ENCODE measurements around the gene TP73.

Gene TP73

GRCh38 chr1:3703786-3704371 lies 51.6 kb downstream of the TP73 start:
- no peak for TF ChIP-seq CTCF (IDR thresholded peaks at IDR 0.05)
- DNase-seq: no peak
- Histone ChIP-seq H3K36me3 (no peaks in the 10 kb centered on the region), H3K4me1 (peaks cover 0 to 20% (median 0%) of the 10 kb centered on the region in 4 donors), H3K27ac (no peak overlapping the region), H3K9me3 (no peaks in the 10 kb centered on the region), H3K4me3 (no peak overlapping the region), H3K27me3 (peaks cover 0 to 77% of the 10 kb centered on the region in 2 donors)
- intact Hi-C loops (cut with DNase I; ENCODE audit: low total_unique reads): no loop called here

GRCh38 chr1:3705341-3705950 lies 53.1 kb downstream of the TP73 start:
- no peak for DNase-seq
- H3K4me3 ChIP-seq: no peak overlapping the region
- peaks cover 0 to 25% (median 0%) of the 10 kb centered on the region in 4 donors for H3K4me1 ChIP-seq
- no peaks in the 10 kb centered on the region for H3K36me3 ChIP-seq
- no peak for TF ChIP-seq CTCF (IDR thresholded peaks at IDR 0.05)
- H3K9me3 ChIP-seq: no peaks in the 10 kb centered on the region
- intact Hi-C loops (cut with DNase I; ENCODE audit: low total_unique reads): no loop called here
- peaks cover 0 to 81% of the 10 kb centered on the region in 2 donors for H3K27me3 ChIP-seq
- H3K27ac ChIP-seq: no peak overlapping the region

GRCh38 chr1:3706651-3707297 lies 54.5 kb downstream of the TP73 start:
- intact Hi-C loops (cut with DNase I; ENCODE audit: low total_unique reads): no loop called here
- Histone ChIP-seq H3K9me3 (no peaks in the 10 kb centered on the region), H3K4me1 (peaks cover 0 to 25% (median 0%) of the 10 kb centered on the region in 4 donors), H3K36me3 (no peaks in the 10 kb centered on the region), H3K27me3 (peaks cover 0 to 82% of the 10 kb centered on the region in 2 donors), H3K4me3 (no peak overlapping the region), H3K27ac (no peak overlapping the region)
- DNase-seq: no peak
- TF ChIP-seq CTCF (IDR thresholded peaks at IDR 0.05): no peak

GRCh38 chr1:3707298-3707938 lies 55.1 kb downstream of the TP73 start:
- Histone ChIP-seq H3K9me3 (no peaks in the 10 kb centered on the region), H3K4me3 (no peak overlapping the region), H3K36me3 (no peaks in the 10 kb centered on the region), H3K27me3 (peaks cover 0 to 83% of the 10 kb centered on the region in 2 donors), H3K27ac (no peak overlapping the region), H3K4me1 (peaks cover 0 to 23% (median 0%) of the 10 kb centered on the region in 4 donors)
- intact Hi-C loops (cut with DNase I; ENCODE audit: low total_unique reads): no loop called here
- TF ChIP-seq CTCF (IDR thresholded peaks at IDR 0.05): no peak
- DNase-seq: no peak

- Histone ChIP-seq H3K36me3 (no peaks in the 10 kb centered on the region), H3K4me1 (peaks cover 0 to 19% (median 0%) of the 10 kb centered on the region in 4 donors), H3K27me3 (peaks cover 0 to 83% of the 10 kb centered on the region in 2 donors), H3K9me3 (no peaks in the 10 kb centered on the region), H3K4me3 (no peak overlapping the region), H3K27ac (no peak overlapping the region)
- DNase-seq: no peak
- intact Hi-C loops (cut with DNase I; ENCODE audit: low total_unique reads): no loop called here
- TF ChIP-seq CTCF (IDR thresholded peaks at IDR 0.05): no peak
Observed at GRCh38 chr1:3707939-3708328, 55.6 kb downstream of the TP73 start.
